ENCODE data around the gene DENND1C.

The DENND1C gene

GRCh38 chr19:6476896-6477431 lies 4.6 kb downstream of the DENND1C start:
- no peak for DNase-seq

GRCh38 chr19:6476155-6476895 lies 5.3 kb downstream of the DENND1C start:
- peak; percentile 58 to 72 for DNase-seq

- no peak for DNase-seq
These were observed 6.1 kb downstream of the DENND1C start for GRCh38 chr19:6475321-6476108.

- DNase-seq, result no peak
These were observed 7.9 kb downstream of the DENND1C start for GRCh38 chr19:6473647-6474046.

GRCh38 chr19:6472713-6473112 lies 8.9 kb downstream of the DENND1C start:
- DNase-seq, result no peak

GRCh38 chr19:6471076-6471475 lies 10.5 kb downstream of the DENND1C start:
- DNase-seq, result no peak

GRCh38 chr19:6470173-6470572 lies 11.4 kb downstream of the DENND1C start:
- DNase-seq, result no peak

- DNase-seq, result no peak
These were observed 14.2 kb downstream of the DENND1C start for GRCh38 chr19:6467384-6467783.

- DNase-seq, result no peak
These were observed 14.9 kb downstream of the DENND1C start for GRCh38 chr19:6466526-6467248.

- no peak for DNase-seq
These were observed 15.9 kb downstream of the DENND1C start for GRCh38 chr19:6465663-6466062.

GRCh38 chr19:6465006-6465405 lies 16.6 kb downstream of the DENND1C start:
- DNase-seq, result no peak

GRCh38 chr19:6464070-6464873 lies 17.3 kb downstream of the DENND1C start, which contains the start of gene CRB3:
TSS of gene CRB3 (plus strand) at chr19:6464271. CDS start at chr19:6464702, 431 bp downstream.
- DNase-seq, result peak; percentile 61 to 66

GRCh38 chr19:6460099-6460884 lies 21.3 kb downstream of the DENND1C start:
- DNase-seq, result peak; percentile 95 to 97

GRCh38 chr19:6459262-6460098 lies 22.1 kb downstream of the DENND1C start, which contains the start of gene SLC25A23:
TSS of gene SLC25A23 (minus strand) at chr19:6459792. CDS start at chr19:6459628, 164 bp downstream.
- peak; percentile 60 to 65 for DNase-seq

- DNase-seq, result no peak
These were observed 22.8 kb downstream of the DENND1C start for GRCh38 chr19:6458695-6459261.

- no peak for DNase-seq
These were observed 23.5 kb downstream of the DENND1C start for GRCh38 chr19:6457958-6458694.

GRCh38 chr19:6455924-6456323 lies 25.7 kb downstream of the DENND1C start:
- no peak for DNase-seq

GRCh38 chr19:6453951-6454565 lies 27.5 kb downstream of the DENND1C start:
- DNase-seq, result no peak

- no peak for DNase-seq
These were observed 28.7 kb downstream of the DENND1C start for GRCh38 chr19:6452899-6453298.

All from CD4-positive, alpha-beta T cell treated with Interleukin-4 for 1 hour (primary cell).